Urothelium cell line (cell line): Measurements from ENCODE around the gene ACY1.

Experiments used
- DNase-seq: peaks from one replicate; pipeline ENCODE4 v3.0.0; 2011; ENCODE audit warnings: low spot score, mixed read lengths
- FAIRE-seq: peaks from 2 replicates; lab custom pipeline; 2011; peaks lifted over from hg19 to GRCh38; lab: Jason Lieb, UNC

The ACY1 gene

GRCh38 chr3:51962854-51963530 lies 20.3 kb upstream of the ACY1 start:
- FAIRE-seq = no peak
- DNase-seq = no peak

GRCh38 chr3:51963951-51964451 lies 19.3 kb upstream of the ACY1 start:
- FAIRE-seq (no peak), DNase-seq (no peak)

- no peak for FAIRE-seq
- no peak for DNase-seq
Observed at GRCh38 chr3:51964521-51964920, 18.8 kb upstream of the ACY1 start.

- no peak for FAIRE-seq
- DNase-seq = no peak
Observed at GRCh38 chr3:51966016-51966415, 17.3 kb upstream of the ACY1 start.

- DNase-seq (no peak), FAIRE-seq (peak; percentile 37)
Observed at GRCh38 chr3:51966486-51966885, 16.8 kb upstream of the ACY1 start.

- DNase-seq (no peak), FAIRE-seq (peak; percentile 66)
Observed at GRCh38 chr3:51966922-51967383, 16.4 kb upstream of the ACY1 start.

GRCh38 chr3:51967384-51968169 lies 15.8 kb upstream of the ACY1 start, which contains the start of gene PCBP4:
Gene PCBP4 (minus strand): TSS chr3:51967454. CDS start chr3:51961240, 6,214 bp downstream.
- DNase-seq (peak; percentile 83), FAIRE-seq (no peak)

- DNase-seq (no peak), FAIRE-seq (no peak)
Observed at GRCh38 chr3:51968170-51968775, 15.1 kb upstream of the ACY1 start.

GRCh38 chr3:51968883-51969678 lies 14.3 kb upstream of the ACY1 start:
- FAIRE-seq (peak; percentile 42), DNase-seq (no peak)

GRCh38 chr3:51969841-51970240 lies 13.5 kb upstream of the ACY1 start:
- FAIRE-seq = no peak
- no peak for DNase-seq

- FAIRE-seq (no peak), DNase-seq (no peak)
Observed at GRCh38 chr3:51970606-51971300, 12.6 kb upstream of the ACY1 start.

GRCh38 chr3:51971350-51971749 lies 12.0 kb upstream of the ACY1 start:
- DNase-seq (no peak), FAIRE-seq (no peak)

- FAIRE-seq (no peak), DNase-seq (no peak)
Observed at GRCh38 chr3:51974277-51974962, 8.9 kb upstream of the ACY1 start.

- FAIRE-seq (peak; percentile 42), DNase-seq (peak; percentile 88)
Observed at GRCh38 chr3:51974963-51975851, 8.1 kb upstream of the ACY1 start, which contains the start of gene ABHD14A. Gene ABHD14A (plus strand): TSS chr3:51975064. CDS start chr3:51975136, 72 bp downstream.

GRCh38 chr3:51975852-51976549 lies 7.3 kb upstream of the ACY1 start:
- FAIRE-seq (no peak), DNase-seq (peak; percentile 81)

- FAIRE-seq (no peak), DNase-seq (no peak)
Observed at GRCh38 chr3:51977446-51978142, 5.7 kb upstream of the ACY1 start.

GRCh38 chr3:51978143-51978502 lies 5.2 kb upstream of the ACY1 start:
- DNase-seq (no peak), FAIRE-seq (no peak)
